Endodermal cell (in vitro differentiated cells): Measurements from ENCODE around the gene WNK2. TPM values are rescaled to one million over a fixed set of nuclear protein-coding genes. Genes with fewer than 3 reads are reported as not detected.

Experiments
- DNase-seq: peaks from one replicate; pipeline ENCODE4 v3.0.0-alpha.2; 2017
- H3K27ac ChIP-seq: 2 replicates; pipeline ENCODE4 v1.5.1; 2013; ENCODE audit warnings: mild to moderate bottlenecking, low read depth, low read length, moderate library complexity
- H3K27me3 ChIP-seq: 2 replicates; pipeline ENCODE4 v1.6.1; 2013; ENCODE audit warnings: mild to moderate bottlenecking, low read length, moderate library complexity; ENCODE audit not compliant: insufficient read depth, control insufficient read depth, poor library complexity, severe bottlenecking
- H3K36me3 ChIP-seq: 2 replicates; pipeline ENCODE4 v1.7.0; 2013; ENCODE audit warnings: mild to moderate bottlenecking, low read length, moderate library complexity; ENCODE audit not compliant: control insufficient read depth, insufficient read depth
- H3K4me1 ChIP-seq: one replicate; pipeline ENCODE4 v1.7.0; 2013; ENCODE audit warnings: low read length; ENCODE audit not compliant: control insufficient read depth, insufficient read depth
- H3K4me3 ChIP-seq: 2 replicates; pipeline ENCODE4 v1.5.1; 2013; ENCODE audit warnings: mild to moderate bottlenecking, low read length, moderate library complexity
- H3K9ac ChIP-seq: 2 replicates; pipeline ENCODE4 v1.6.1; 2013; ENCODE audit warnings: mild to moderate bottlenecking, low read length, moderate library complexity; ENCODE audit not compliant: poor library complexity, severe bottlenecking; ENCODE audit errors: extremely low read depth
- H3K9me3 ChIP-seq: 2 replicates; pipeline ENCODE4 v1.6.1; 2013; ENCODE audit warnings: mild to moderate bottlenecking, low read length, moderate library complexity; ENCODE audit not compliant: control insufficient read depth
- H3K27ac Mint-ChIP-seq: 2 replicates; pipeline ENCODE4 v1.8.0; 2020; ENCODE audit warnings: mixed read lengths
- H3K27me3 Mint-ChIP-seq: 2 replicates; pipeline ENCODE4 v1.8.0; 2021; ENCODE audit warnings: mild to moderate bottlenecking, mixed read lengths; ENCODE audit not compliant: insufficient read depth
- H3K36me3 Mint-ChIP-seq: 2 replicates; pipeline ENCODE4 v1.8.0; 2020; ENCODE audit warnings: low read depth, mixed read lengths
- H3K4me1 Mint-ChIP-seq: 2 replicates; pipeline ENCODE4 v1.8.0; 2020; ENCODE audit warnings: mixed read lengths
- H3K4me3 Mint-ChIP-seq: 2 replicates; pipeline ENCODE4 v1.8.0; 2020; ENCODE audit warnings: mild to moderate bottlenecking, moderate library complexity, mixed read lengths
- H3K9me3 Mint-ChIP-seq: 2 replicates; pipeline ENCODE4 v1.8.0; 2020; ENCODE audit warnings: mild to moderate bottlenecking, mixed read lengths
- WGBS, 2 experiments: methylation state at CpG; one replicate each; pipeline versions ENCODE4 v1.1.5 to v1.1.7; 2013; ENCODE audit warnings: missing lambda C conversion rate in 2 of 2, mixed read lengths in 1 of 2; ENCODE audit not compliant: insufficient coverage in 1 of 2, insufficient read length in 1 of 2; 5-methylcytosine and 5-hydroxymethylcytosine counted together
- total RNA-seq, 2 donors: library from RNA; stranded (reverse); fragmentation: NEBNext Ultra II Directional in 1 of 2; extraction: Animal tissue kit (Norgen Biotek cat#: 25700) in 1 of 2; gene quantifications; 2 replicates in 1 of 2; 3 replicates in 1 of 2; pipeline ENCODE4 v1.2.1, GENCODE V29; 2021
- TF ChIP-seq, protein P1 (sequence below): fragments of 200-600 bp; sonication (generic); conservative IDR thresholded peaks from 2 replicates; pipeline ENCODE4 v1.5.0; 2021; ENCODE audit warnings: antibody characterized with exemption, mild to moderate bottlenecking

Gene WNK2
- total RNA-seq, 2 donors from 2014 or later = 46.1 to 48.8 TPM

DNA sequence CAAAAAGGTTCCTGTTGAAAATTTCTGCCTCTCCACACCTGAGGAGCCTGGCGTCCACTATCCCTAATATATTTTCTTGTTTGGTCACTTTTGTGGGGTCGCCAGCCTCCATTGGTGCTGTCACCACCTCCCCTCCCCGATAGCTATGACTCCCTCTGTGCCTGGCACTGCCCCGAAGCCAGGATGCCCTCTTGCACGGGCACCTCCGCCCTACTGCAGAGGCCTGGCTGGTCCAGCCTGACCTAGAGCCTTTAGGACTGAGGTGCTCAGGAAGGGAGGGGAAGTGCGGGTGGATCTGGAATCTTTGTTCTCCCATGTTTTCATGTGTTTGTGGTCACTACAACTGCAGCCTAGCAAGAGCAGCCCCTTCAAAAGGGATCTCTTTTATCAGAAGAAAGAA, 62.6 kb downstream of the WNK2 start:
- no peak for DNase-seq
- Histone ChIP-seq H3K9me3 (no peaks in the 10 kb centered on the region), H3K4me1 (no peaks in the 10 kb centered on the region), H3K4me3 (no peak overlapping the region), H3K36me3 (peaks cover 5% of the 10 kb centered on the region), H3K27me3 (no peaks in the 10 kb centered on the region), H3K27ac (no peak overlapping the region), H3K9ac (no peak overlapping the region)
- Mint-ChIP-seq H3K36me3 (peaks cover 3% of the 10 kb centered on the region), H3K4me1 (no peaks in the 10 kb centered on the region), H3K4me3 (no peak overlapping the region), H3K27ac (no peak overlapping the region), H3K9me3 (no peaks in the 10 kb centered on the region), H3K27me3 (no peaks in the 10 kb centered on the region)
- WGBS, 2 experiments = 92 to 100% methylated on average over 2 to 7 of the region's 7 CpGs
- TF ChIP-seq, protein P1, sequence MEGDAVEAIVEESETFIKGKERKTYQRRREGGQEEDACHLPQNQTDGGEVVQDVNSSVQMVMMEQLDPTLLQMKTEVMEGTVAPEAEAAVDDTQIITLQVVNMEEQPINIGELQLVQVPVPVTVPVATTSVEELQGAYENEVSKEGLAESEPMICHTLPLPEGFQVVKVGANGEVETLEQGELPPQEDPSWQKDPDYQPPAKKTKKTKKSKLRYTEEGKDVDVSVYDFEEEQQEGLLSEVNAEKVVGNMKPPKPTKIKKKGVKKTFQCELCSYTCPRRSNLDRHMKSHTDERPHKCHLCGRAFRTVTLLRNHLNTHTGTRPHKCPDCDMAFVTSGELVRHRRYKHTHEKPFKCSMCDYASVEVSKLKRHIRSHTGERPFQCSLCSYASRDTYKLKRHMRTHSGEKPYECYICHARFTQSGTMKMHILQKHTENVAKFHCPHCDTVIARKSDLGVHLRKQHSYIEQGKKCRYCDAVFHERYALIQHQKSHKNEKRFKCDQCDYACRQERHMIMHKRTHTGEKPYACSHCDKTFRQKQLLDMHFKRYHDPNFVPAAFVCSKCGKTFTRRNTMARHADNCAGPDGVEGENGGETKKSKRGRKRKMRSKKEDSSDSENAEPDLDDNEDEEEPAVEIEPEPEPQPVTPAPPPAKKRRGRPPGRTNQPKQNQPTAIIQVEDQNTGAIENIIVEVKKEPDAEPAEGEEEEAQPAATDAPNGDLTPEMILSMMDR = no peak

GRCh38 chr9:93247099-93247865, 63.3 kb downstream of the WNK2 start:
- Mint-ChIP-seq H3K27ac (no peak overlapping the region), H3K4me3 (no peak overlapping the region), H3K36me3 (peaks cover 3% of the 10 kb centered on the region), H3K9me3 (no peaks in the 10 kb centered on the region), H3K27me3 (no peaks in the 10 kb centered on the region), H3K4me1 (no peaks in the 10 kb centered on the region)
- H3K9me3 ChIP-seq = no peaks in the 10 kb centered on the region
- H3K4me3 ChIP-seq = no peak overlapping the region
- no peak for DNase-seq
- H3K9ac ChIP-seq = no peak overlapping the region
- TF ChIP-seq, protein P1 = no peak
- no peaks in the 10 kb centered on the region for H3K27me3 ChIP-seq
- no peak overlapping the region for H3K27ac ChIP-seq
- no peaks in the 10 kb centered on the region for H3K4me1 ChIP-seq
- H3K36me3 ChIP-seq = peaks cover 5% of the 10 kb centered on the region
- whole genome bisulfite sequencing, 2 experiments = 94% methylated on average over 33 to 36 of the region's 36 CpGs

DNA sequence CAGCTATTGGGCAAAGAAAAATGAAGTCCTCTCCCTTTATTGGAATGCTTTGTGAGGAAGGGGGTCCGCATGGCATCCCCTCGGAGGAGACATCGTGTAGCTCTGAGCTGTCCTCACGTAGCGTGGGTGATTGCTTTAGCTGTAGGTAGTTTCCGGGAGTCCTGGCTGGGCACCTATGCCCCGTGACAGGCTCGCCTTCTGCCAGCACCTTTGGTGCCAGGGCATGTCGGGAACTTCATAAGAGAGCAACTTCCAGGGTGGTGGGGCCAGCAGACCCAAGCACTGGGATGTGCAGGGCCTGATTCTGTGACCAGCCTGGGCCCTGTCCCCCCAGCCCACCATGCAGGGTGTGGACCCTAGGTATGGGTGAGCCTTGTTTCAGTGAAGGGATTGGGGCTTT, 64.0 kb downstream of the WNK2 start:
- Mint-ChIP-seq H3K27ac (no peak overlapping the region), H3K27me3 (no peaks in the 10 kb centered on the region), H3K36me3 (peaks cover 3% of the 10 kb centered on the region), H3K4me1 (no peaks in the 10 kb centered on the region), H3K9me3 (no peaks in the 10 kb centered on the region), H3K4me3 (no peak overlapping the region)
- Histone ChIP-seq H3K27ac (no peak overlapping the region), H3K4me3 (no peak overlapping the region), H3K9me3 (no peaks in the 10 kb centered on the region), H3K27me3 (no peaks in the 10 kb centered on the region), H3K4me1 (no peaks in the 10 kb centered on the region), H3K9ac (no peak overlapping the region), H3K36me3 (peaks cover 5% of the 10 kb centered on the region)
- WGBS, 2 experiments = 85 to 100% methylated on average over 6 to 9 of the region's 9 CpGs
- no peak for DNase-seq
- TF ChIP-seq, protein P1 = no peak
